Psoas muscle (tissue), 8 donors: ENCODE results near the gene CERS5. TPM values are rescaled to one million over a fixed set of nuclear protein-coding genes. Genes with fewer than 3 reads are reported as not detected.
"Not testable (repeated sequence)": the region's sequence is repeated elsewhere in the genome, so short reads cannot be mapped to it uniquely, and the experiment has no call there.

ENCODE experiments used
- ATAC-seq, 4 donors: fragments of 200-7000 bp; cut with Tn5 transposase; one replicate each; pipeline ENCODE4 v1.9.1; 2020; ENCODE audit warnings: moderate library complexity in 3 of 4, mild to moderate bottlenecking in 2 of 4
- DNase-seq, 2 donors: peaks; one replicate each; pipeline ENCODE4 v3.0.0-alpha.2; 2020
- H3K27ac ChIP-seq: fragments of 200-600 bp; one replicate; pipeline ENCODE4 v1.8.0; 2022
- H3K27me3 ChIP-seq, 3 donors: fragments of 200-600 bp in 1 of 3; one replicate each; pipeline versions ENCODE4 v1.6.1 to v1.8.0; 2013 to 2022; ENCODE audit warnings: low read length in 2 of 3, mild to moderate bottlenecking in 2 of 3, moderate library complexity in 1 of 3; ENCODE audit not compliant: insufficient read depth in 3 of 3
- H3K36me3 ChIP-seq, 2 donors: fragments of 200-600 bp in 1 of 2; one replicate each; pipeline versions ENCODE4 v1.6.1 to v1.8.0; 2013 to 2022; ENCODE audit warnings: low read depth in 1 of 2, mild to moderate bottlenecking in 1 of 2, moderate library complexity in 1 of 2; ENCODE audit not compliant: insufficient read depth in 1 of 2
- H3K4me1 ChIP-seq: fragments of 200-600 bp; one replicate; pipeline ENCODE4 v1.8.0; 2022
- H3K4me3 ChIP-seq: fragments of 200-600 bp; one replicate; pipeline ENCODE4 v1.8.0; 2022; ENCODE audit warnings: mild to moderate bottlenecking
- H3K9me3 ChIP-seq: fragments of 200-600 bp; one replicate; pipeline ENCODE4 v1.8.0; 2022
- CTCF ChIP-seq: fragments of 200-600 bp; IDR thresholded peaks from one replicate; pipeline ENCODE4 v1.8.0; 2022; ENCODE audit warnings: antibody characterized with exemption
- WGBS, 3 donors: extraction: QIAGEN DNeasy Blood & Tissue Kit; methylation state at CpG; one replicate each; pipeline versions ENCODE4 v1.1.6 to v1.1.7; 2013; 5-methylcytosine and 5-hydroxymethylcytosine counted together
- intact Hi-C, 2 donors: fragments of 100-400 bp; cut with DNase I; formaldehyde crosslinking; loops; one replicate each; pipeline versions ENCODE4 v1.11.0 to v1.14.2; 2022
- polyA plus RNA-seq, 3 donors: library from polyadenylated mRNA; stranded (reverse); fragments of 200-250 nt; gene quantifications; one replicate each; pipeline ENCODE4 v1.2.3, GENCODE V29; 2013
- total RNA-seq, 4 donors: library from RNA; stranded (reverse); fragmentation: NEBNext Ultra II Directional in 2 of 4; extraction: Animal tissue kit (Norgen Biotek cat#: 25700) in 2 of 4; gene quantifications; one replicate each; pipeline versions ENCODE4 v1.2.1 to v1.2.4, GENCODE V29; 2021 to 2023
- donor health status: healthy with polysubstance abuse.
- donor health status: DM: no; HTN: no; CAD: no; lungs with moderate emphysema.
- donor health status: Bipolar disorder and iron deficiency.
- donor health status: healthy.
- donor health status: DM: yes; HTN: yes; CAD: no.
- donor health status: DM: no; HTN: no; CAD: no.
- donor health status: DM: no; HTN: no; CAD: no.
- donor health status: DM: yes; HTN: yes; CAD: no.

The CERS5 gene
- total and polyA plus RNA-seq, 7 donors: 5.2 to 10.7 (median 7.2) TPM

GRCh38 chr12:50085615-50086072 is 81.5 kb downstream of the CERS5 start:
- intact Hi-C loops: loop anchor here in 1 of 2 donors (5.0 kb wide), 1 partner anchor 82 kb away; the partner anchor contains the start of gene CERS5
- peaks cover 4 to 42% of the 10 kb centered on the region in 2 donors for H3K36me3 ChIP-seq
- peaks cover 14% of the 10 kb centered on the region for H3K4me1 ChIP-seq
- no peak for DNase-seq
- no peak for TF ChIP-seq CTCF
- H3K4me3 ChIP-seq: peak overlapping the region; percentile 86
- ATAC-seq: no peak
- H3K9me3 ChIP-seq: no peaks in the 10 kb centered on the region
- peak overlapping the region; percentile 94 for H3K27ac ChIP-seq
- WGBS, 3 donors: 2 to 7% (median 3%) methylated on average over 8 of the region's 8 CpGs
- no peaks in the 10 kb centered on the region for H3K27me3 ChIP-seq

GRCh38 chr12:50084775-50085614 is 82.2 kb downstream of the CERS5 start, which contains the start of gene SMARCD1:
Gene SMARCD1 (plus strand): TSS chr12:50085342. CDS start chr12:50085370, 28 bp downstream.
- DNase-seq (peak; percentile 91 to 95), ATAC-seq (peak; percentile 91 to 94 (median 92))
- no peaks in the 10 kb centered on the region for H3K27me3 ChIP-seq
- peak within 1 kb of the TSS; percentile 94 for H3K27ac ChIP-seq
- 1% methylated on average over 56 to 69 of the region's 69 CpGs for WGBS, 3 donors
- intact Hi-C loops: loop anchor here in 1 of 2 donors (5.0 kb wide), 1 partner anchor 82 kb away; the partner anchor contains the start of gene CERS5
- peaks cover 14% of the 10 kb centered on the region for H3K4me1 ChIP-seq
- H3K36me3 ChIP-seq: peaks cover 4 to 35% of the 10 kb centered on the region in 2 donors
- TF ChIP-seq CTCF: peak; percentile 21
- H3K4me3 ChIP-seq: peak within 1 kb of the TSS; percentile 86
- H3K9me3 ChIP-seq: no peaks in the 10 kb centered on the region

- H3K36me3 ChIP-seq: peaks cover 4 to 29% of the 10 kb centered on the region in 2 donors
- H3K4me1 ChIP-seq: peaks cover 14% of the 10 kb centered on the region
- peak overlapping the region; percentile 94 for H3K27ac ChIP-seq
- 36 to 38% (median 37%) methylated on average over 7 of the region's 7 CpGs for WGBS, 3 donors
- H3K9me3 ChIP-seq, DNase-seq, intact Hi-C loops, H3K27me3 ChIP-seq, ATAC-seq: not testable (repeated sequence)
- peak overlapping the region; percentile 86 for H3K4me3 ChIP-seq
Observed at GRCh38 chr12:50084409-50084774, 82.8 kb downstream of the CERS5 start.

- intact Hi-C loops: no loop called here
- peaks cover 0 to 19% of the 10 kb centered on the region in 2 donors for H3K36me3 ChIP-seq
- 82 to 95% (median 83%) methylated on average over 1 of the region's 1 CpG for WGBS, 3 donors
- no peak overlapping the region for H3K4me3 ChIP-seq
- ATAC-seq: no peak
- H3K27ac ChIP-seq: no peak overlapping the region
- peaks cover 10% of the 10 kb centered on the region for H3K4me1 ChIP-seq
- H3K27me3 ChIP-seq: no peaks in the 10 kb centered on the region
- TF ChIP-seq CTCF: no peak
- no peak for DNase-seq
- H3K9me3 ChIP-seq: no peaks in the 10 kb centered on the region
Observed at GRCh38 chr12:50083301-50083700, 83.9 kb downstream of the CERS5 start.

- Histone ChIP-seq H3K27ac (no peak overlapping the region), H3K27me3 (no peaks in the 10 kb centered on the region), H3K36me3 (peaks cover 0 to 12% of the 10 kb centered on the region in 2 donors), H3K9me3 (no peaks in the 10 kb centered on the region), H3K4me1 (peaks cover 10% of the 10 kb centered on the region), H3K4me3 (no peak overlapping the region)
- no peak for ATAC-seq
- no peak for DNase-seq
- no peak for TF ChIP-seq CTCF
- intact Hi-C loops: no loop called here
- WGBS, 3 donors: 81 to 89% (median 84%) methylated on average over 7 of the region's 7 CpGs
Observed at GRCh38 chr12:50082644-50083043, 84.5 kb downstream of the CERS5 start.
